Peyer's patch (tissue), 4 donors: ENCODE measurements around the gene CDYL. TPM values are rescaled to one million over a fixed set of nuclear protein-coding genes. Genes with fewer than 3 reads are reported as not detected.
A peak's percentile ranks its signal among the peaks of the same experiment; 100 is the strongest.
"Not testable (repeated sequence)": the region's sequence is repeated elsewhere in the genome, so short reads cannot be mapped to it uniquely, and the experiment has no call there.

Experiments used
- DNase-seq, 3 donors: peaks; one replicate each; pipeline ENCODE4 v3.0.0-alpha.2; 2017 to 2019
- H3K27ac ChIP-seq, 4 donors: fragments of 200-600 bp; sonication (generic); one replicate each; pipeline ENCODE4 v1.5.1; 2016 to 2019
- H3K27me3 ChIP-seq, 2 donors: fragments of 200-600 bp; sonication (generic); one replicate each; pipeline ENCODE4 v1.5.1; 2019
- H3K36me3 ChIP-seq, 3 donors: fragments of 200-600 bp; sonication (generic); one replicate each; pipeline ENCODE4 v1.5.1; 2016 to 2019
- H3K4me1 ChIP-seq, 4 donors: fragments of 200-600 bp; sonication (generic); one replicate each; pipeline ENCODE4 v1.5.1; 2016 to 2019
- H3K4me3 ChIP-seq, 4 donors: fragments of 200-600 bp; sonication (generic); 1 replicate in 3 of 4; 2 replicates in 1 of 4; pipeline ENCODE4 v1.5.1; 2016 to 2019; ENCODE audit warnings: mild to moderate bottlenecking in 1 of 4
- H3K9me3 ChIP-seq, 4 donors: fragments of 200-600 bp; sonication (generic); one replicate each; pipeline ENCODE4 v1.5.1; 2016 to 2019; ENCODE audit warnings: mild to moderate bottlenecking in 1 of 4
- CTCF ChIP-seq, 6 experiments: fragments of 450-650 bp in 4 of 6; fragments of 200-600 bp in 2 of 6; sonication (generic) in 1 of 6; IDR thresholded peaks; one replicate each; pipeline ENCODE4 v1.5.1; 2017 to 2019; ENCODE audit warnings: antibody characterized with exemption in 6 of 6, mild to moderate bottlenecking in 3 of 6, moderate library complexity in 1 of 6
- POLR2A ChIP-seq, 2 donors: fragments of 450-650 bp; IDR thresholded peaks; one replicate each; pipeline ENCODE4 v1.5.1; 2017; ENCODE audit warnings: antibody characterized with exemption in 2 of 2, mild to moderate bottlenecking in 2 of 2, moderate library complexity in 2 of 2
- total RNA-seq, 4 donors: library from RNA; depleted of rRNA; stranded (reverse); fragments of >200 nt; gene quantifications; one replicate each; pipeline ENCODE4 v1.1.0, GENCODE V29; 2016

Gene CDYL
- total RNA-seq, 4 donors from 2014 or later, result 31.2 to 77.6 (median 35.2) TPM

GRCh38 chr6:4994741-4995140 lies 218.5 kb downstream of the CDYL start:
- H3K9me3 ChIP-seq, result no peaks in the 10 kb centered on the region
- DNase-seq, result no peak
- no peaks in the 10 kb centered on the region for H3K27me3 ChIP-seq
- no peak overlapping the region for H3K27ac ChIP-seq
- H3K4me1 ChIP-seq, result no peaks in the 10 kb centered on the region
- no peak for TF ChIP-seq POLR2A (IDR thresholded peaks at IDR 0.05)
- no peak for TF ChIP-seq CTCF (IDR thresholded peaks at IDR 0.05)
- H3K4me3 ChIP-seq, result no peak overlapping the region
- H3K36me3 ChIP-seq, result peaks cover 0 to 13% (median 0%) of the 10 kb centered on the region in 3 donors

- Histone ChIP-seq H3K36me3 (peaks cover 0 to 13% (median 0%) of the 10 kb centered on the region in 3 donors), H3K27ac (no peak overlapping the region), H3K9me3 (no peaks in the 10 kb centered on the region), H3K4me1 (no peaks in the 10 kb centered on the region), H3K27me3 (no peaks in the 10 kb centered on the region), H3K4me3 (no peak overlapping the region)
- no peak for TF ChIP-seq POLR2A (IDR thresholded peaks at IDR 0.05)
- no peak for TF ChIP-seq CTCF (IDR thresholded peaks at IDR 0.05)
- no peak for DNase-seq
Measured at GRCh38 chr6:4997862-4998261, 221.7 kb downstream of the CDYL start.

GRCh38 chr6:4999586-4999985 lies 223.4 kb downstream of the CDYL start:
- H3K27me3 ChIP-seq, result no peaks in the 10 kb centered on the region
- no peak overlapping the region for H3K27ac ChIP-seq
- no peak for DNase-seq
- H3K36me3 ChIP-seq, result peaks cover 0 to 13% (median 0%) of the 10 kb centered on the region in 3 donors
- peaks cover 0 to 6% (median 1%) of the 10 kb centered on the region in 4 donors for H3K4me1 ChIP-seq
- no peaks in the 10 kb centered on the region for H3K9me3 ChIP-seq
- no peak for TF ChIP-seq CTCF (IDR thresholded peaks at IDR 0.05)
- no peak for TF ChIP-seq POLR2A (IDR thresholded peaks at IDR 0.05)
- no peak overlapping the region for H3K4me3 ChIP-seq

- Histone ChIP-seq H3K27ac (peak within 1 kb of the TSS; percentile 77 to 83 (median 82)), H3K9me3 (no peaks in the 10 kb centered on the region), H3K36me3 (no peaks in the 10 kb centered on the region), H3K4me1 (peaks cover 0 to 8% (median 2%) of the 10 kb centered on the region in 4 donors), H3K4me3 (peak within 1 kb of the TSS; percentile 57 to 96 (median 70)), H3K27me3 (no peaks in the 10 kb centered on the region)
- DNase-seq, result peak; percentile 96 to 99 (median 98)
- TF ChIP-seq POLR2A (IDR thresholded peaks at IDR 0.05) (peak in 1 of 2 donors; percentile 22), CTCF (IDR thresholded peaks at IDR 0.05) (peak; percentile 67 to 96 (median 80))
Measured at GRCh38 chr6:5003604-5004372, 227.6 kb downstream of the CDYL start, which contains the start of gene RPP40. RPP40 (minus strand) TSS chr6:5004037; CDS start chr6:5004002, 35 bp downstream.

- TF ChIP-seq CTCF (IDR thresholded peaks at IDR 0.05) (no peak), POLR2A (IDR thresholded peaks at IDR 0.05) (no peak)
- no peaks in the 10 kb centered on the region for H3K36me3 ChIP-seq
- peak overlapping the region; percentile 77 to 83 (median 82) for H3K27ac ChIP-seq
- no peaks in the 10 kb centered on the region for H3K27me3 ChIP-seq
- peak overlapping the region; percentile 57 to 96 (median 70) for H3K4me3 ChIP-seq
- peaks cover 0 to 8% (median 2%) of the 10 kb centered on the region in 4 donors for H3K4me1 ChIP-seq
- no peaks in the 10 kb centered on the region for H3K9me3 ChIP-seq
- no peak for DNase-seq
Measured at GRCh38 chr6:5004373-5005037, 228.3 kb downstream of the CDYL start.

- not testable (repeated sequence) for H3K4me3 ChIP-seq, H3K27me3 ChIP-seq, DNase-seq, H3K27ac ChIP-seq, H3K9me3 ChIP-seq, H3K36me3 ChIP-seq, H3K4me1 ChIP-seq
Measured at GRCh38 chr6:5005038-5005433, 228.8 kb downstream of the CDYL start.
